Liver (tissue), 9 donors: ENCODE data around the gene MOB3B. TPM values are rescaled to one million over a fixed set of nuclear protein-coding genes. Genes with fewer than 3 reads are reported as not detected.
A peak's percentile ranks its signal among the peaks of the same experiment; 100 is the strongest.

Source experiments
- DNase-seq: peaks from one replicate; pipeline ENCODE4 v3.0.0-alpha.2; 2017; ENCODE audit warnings: low spot score
- H3K27ac ChIP-seq, 2 donors: one replicate each; pipeline ENCODE4 v1.7.0; 2013; ENCODE audit warnings: inconsistent platforms in 2 of 2, low read length in 2 of 2, control low read depth in 1 of 2, low read depth in 1 of 2, mild to moderate bottlenecking in 1 of 2
- H3K27me3 ChIP-seq, 4 donors: one replicate each; pipeline versions ENCODE4 v1.6.1 to v1.7.0; 2013; ENCODE audit warnings: low read length in 3 of 4, inconsistent platforms in 1 of 4, mild to moderate bottlenecking in 1 of 4, moderate library complexity in 1 of 4; ENCODE audit not compliant: control insufficient read depth in 4 of 4, insufficient read depth in 4 of 4
- H3K36me3 ChIP-seq, 4 donors: one replicate each; pipeline versions ENCODE4 v1.6.1 to v1.7.0; 2013; ENCODE audit warnings: low read length in 3 of 4, mild to moderate bottlenecking in 3 of 4, low read depth in 1 of 4, moderate library complexity in 1 of 4; ENCODE audit not compliant: control insufficient read depth in 4 of 4, insufficient read depth in 3 of 4
- H3K4me1 ChIP-seq, 4 donors: one replicate each; pipeline versions ENCODE4 v1.6.1 to v1.7.0; 2013; ENCODE audit warnings: low read length in 3 of 4, mild to moderate bottlenecking in 3 of 4, moderate library complexity in 1 of 4; ENCODE audit not compliant: control insufficient read depth in 4 of 4, insufficient read depth in 4 of 4
- H3K4me3 ChIP-seq, 3 donors: one replicate each; pipeline versions ENCODE4 v1.6.1 to v1.7.0; 2013; ENCODE audit warnings: low read length in 3 of 3, control low read depth in 1 of 3, low read depth in 1 of 3, mild to moderate bottlenecking in 1 of 3
- H3K9ac ChIP-seq, 2 donors: one replicate each; pipeline ENCODE4 v1.7.0; 2013; ENCODE audit warnings: low read length in 2 of 2, mild to moderate bottlenecking in 2 of 2, moderate library complexity in 2 of 2, control low read depth in 1 of 2, low read depth in 1 of 2
- H3K9me3 ChIP-seq, 4 donors: one replicate each; pipeline versions ENCODE4 v1.6.1 to v1.7.0; 2013; ENCODE audit warnings: low read length in 3 of 4; ENCODE audit not compliant: control insufficient read depth in 4 of 4
- ATF3 ChIP-seq: IDR thresholded peaks from 2 replicates; pipeline ENCODE4 v1.6.1; 2016; ENCODE audit warnings: antibody characterized with exemption
- CTCF ChIP-seq: fragments of 150-350 bp; IDR thresholded peaks from 2 replicates; pipeline ENCODE4 v1.5.1; 2017; ENCODE audit warnings: improper control_type of control experiment, low read depth, low read length; ENCODE audit not compliant: missing input control
- EGR1 ChIP-seq, 2 donors: IDR thresholded peaks; 2 replicates each; pipeline ENCODE4 v1.6.1; 2016 to 2018; ENCODE audit warnings: antibody characterized with exemption in 2 of 2, low read depth in 2 of 2
- FOXA1 ChIP-seq: IDR thresholded peaks from 2 replicates; pipeline ENCODE4 v1.6.1; 2016; ENCODE audit warnings: antibody characterized with exemption
- FOXA2 ChIP-seq: IDR thresholded peaks from 2 replicates; pipeline ENCODE4 v1.6.1; 2016; ENCODE audit warnings: antibody characterized with exemption
- GABPA ChIP-seq, 2 donors: IDR thresholded peaks in 1 of 2; conservative IDR thresholded peaks in 1 of 2; 2 replicates each; pipeline ENCODE4 v1.6.1; 2016; ENCODE audit warnings: antibody characterized with exemption in 2 of 2, mild to moderate bottlenecking in 1 of 2, moderate library complexity in 1 of 2
- HNF4A ChIP-seq, 2 donors: conservative IDR thresholded peaks; 2 replicates each; pipeline ENCODE4 v1.6.1; 2016; ENCODE audit warnings: antibody characterized with exemption in 2 of 2, mild to moderate bottlenecking in 2 of 2
- HNF4G ChIP-seq: IDR thresholded peaks from 2 replicates; pipeline ENCODE4 v1.6.1; 2016; ENCODE audit warnings: antibody characterized with exemption
- JUND ChIP-seq, 2 donors: IDR thresholded peaks; 2 replicates each; pipeline ENCODE4 v1.6.1; 2016; ENCODE audit warnings: antibody characterized with exemption in 2 of 2
- MAX ChIP-seq: IDR thresholded peaks from 2 replicates; pipeline ENCODE4 v1.6.1; 2016; ENCODE audit warnings: antibody characterized with exemption
- NR2F2 ChIP-seq: IDR thresholded peaks from 2 replicates; pipeline ENCODE4 v1.6.1; 2016; ENCODE audit warnings: antibody characterized with exemption
- RAD21 ChIP-seq, 2 donors: IDR thresholded peaks; 2 replicates each; pipeline ENCODE4 v1.6.1; 2016; ENCODE audit warnings: antibody characterized with exemption in 2 of 2, mild to moderate bottlenecking in 2 of 2
- REST ChIP-seq: IDR thresholded peaks from 2 replicates; pipeline ENCODE4 v1.6.1; 2016; ENCODE audit warnings: antibody characterized with exemption, mild to moderate bottlenecking
- RXRA ChIP-seq, 2 donors: IDR thresholded peaks; 2 replicates each; pipeline ENCODE4 v1.6.1; 2017 to 2018; ENCODE audit warnings: antibody characterized with exemption in 2 of 2, mild to moderate bottlenecking in 1 of 2
- SP1 ChIP-seq: IDR thresholded peaks from 2 replicates; pipeline ENCODE4 v1.6.1; 2018; ENCODE audit warnings: antibody characterized with exemption, mild to moderate bottlenecking
- TAF1 ChIP-seq: conservative IDR thresholded peaks from 2 replicates; pipeline ENCODE4 v1.6.1; 2016; ENCODE audit warnings: antibody characterized with exemption, mild to moderate bottlenecking
- YY1 ChIP-seq: IDR thresholded peaks from 2 replicates; pipeline ENCODE4 v1.6.1; 2016; ENCODE audit warnings: antibody characterized with exemption, mild to moderate bottlenecking
- ZBTB33 ChIP-seq: IDR thresholded peaks from 2 replicates; pipeline ENCODE4 v1.6.1; 2016; ENCODE audit warnings: antibody characterized with exemption
- WGBS: extraction: QIAGEN DNeasy Blood & Tissue Kit; methylation state at CpG from one replicate; pipeline ENCODE4 v1.1.7; 2013; 5-methylcytosine and 5-hydroxymethylcytosine counted together
- polyA plus RNA-seq, 2 donors: library from polyadenylated mRNA; stranded (reverse) in 1 of 2; unstranded in 1 of 2; fragments of 200-250 nt in 1 of 2; fragments of >200 nt in 1 of 2; fragmentation: Nextera tagmentation in 1 of 2; extraction: Ambion mirVana in 1 of 2; gene quantifications; one replicate each; pipeline versions ENCODE4 v1.2.1 to v1.2.3, GENCODE V29; 2013 to 2015
- total RNA-seq, 2 donors: library from RNA; depleted of rRNA; stranded (reverse); fragments of >200 nt; gene quantifications; one replicate each; pipeline ENCODE4 v1.2.3, GENCODE V29; 2014
- donor health status: healthy.
- donor health status: healthy.
- donor health status: healthy.
- donor health status: healthy.
- donor health status: healthy.

Gene MOB3B
- total and polyA plus RNA-seq, 4 donors: 0.36 to 1.1 (median 0.76) TPM

GRCh38 chr9:27541740-27542139 lies 12.1 kb upstream of the MOB3B start (continued):
- no peak for TF ChIP-seq CTCF

- peak overlapping the region; percentile 90 to 94 for H3K27ac ChIP-seq
- H3K4me1 ChIP-seq: peaks cover 7 to 36% (median 22%) of the 10 kb centered on the region in 4 donors
- TF ChIP-seq FOXA1: no peak
- TF ChIP-seq RAD21 (IDR thresholded peaks at IDR 0.05): no peak
- TF ChIP-seq ATF3: no peak
- no peak overlapping the region for H3K4me3 ChIP-seq
- no peak overlapping the region for H3K9ac ChIP-seq
- no peak for DNase-seq
- H3K9me3 ChIP-seq: no peaks in the 10 kb centered on the region
- 59% methylated on average over 1 of the region's 1 CpG for WGBS
- H3K36me3 ChIP-seq: peaks cover 0 to 6% (median 0%) of the 10 kb centered on the region in 4 donors
- no peaks in the 10 kb centered on the region for H3K27me3 ChIP-seq
Observed at GRCh38 chr9:27540502-27540901, 10.9 kb upstream of the MOB3B start.

GRCh38 chr9:27539479-27540441 lies 10.1 kb upstream of the MOB3B start:
- no peak for DNase-seq

More at GRCh38 chr9:27539479-27540441, 10.1 kb upstream of the MOB3B start:
- Histone ChIP-seq H3K27ac (peak overlapping the region; percentile 90 to 94), H3K4me1 (peaks cover 7 to 36% (median 22%) of the 10 kb centered on the region in 4 donors), H3K9ac (peak overlapping the region; percentile 5 to 65), H3K4me3 (no peak overlapping the region), H3K9me3 (no peaks in the 10 kb centered on the region), H3K36me3 (peaks cover 0 to 2% (median 0%) of the 10 kb centered on the region in 4 donors), H3K27me3 (no peaks in the 10 kb centered on the region)
- WGBS: 34% methylated on average over 5 of the region's 5 CpGs
- TF ChIP-seq JUND (IDR thresholded peaks at IDR 0.05) (peak; percentile 70 to 88), NR2F2 (no peak), ATF3 (no peak), FOXA1 (peak; percentile 86), FOXA2 (peak; percentile 94), RXRA (IDR thresholded peaks at IDR 0.05) (peak; percentile 91 to 95), TAF1 (no peak), REST (peak; percentile 16), SP1 (peak; percentile 67), EGR1 (IDR thresholded peaks at IDR 0.05; ENCODE audit: low read depth in 2 of 2) (no peak), ZBTB33 (peak; percentile 68), YY1 (peak; percentile 59), HNF4G (peak; percentile 55), RAD21 (IDR thresholded peaks at IDR 0.05) (no peak), GABPA (IDR thresholded peaks at IDR 0.05 in 1 of 2, conservative IDR thresholded peaks at IDR 0.05 in 1 of 2) (no peak), HNF4A (conservative IDR thresholded peaks at IDR 0.05) (peak; percentile 83 to 88), CTCF (no peak), MAX (peak; percentile 52)
